ENCODE measurements around the gene CEP89.
A peak's percentile ranks its signal among the peaks of the same experiment; 100 is the strongest.
"Not testable (repeated sequence)": the region's sequence is repeated elsewhere in the genome, so short reads cannot be mapped to it uniquely, and the experiment has no call there.

CEP89 gene

GRCh38 chr19:32976223-32976805, 4.6 kb upstream of the CEP89 start:
- Histone ChIP-seq H3K27ac (no peak overlapping the region), H3K4me3 (no peak overlapping the region)
- TF ChIP-seq, protein P1, sequence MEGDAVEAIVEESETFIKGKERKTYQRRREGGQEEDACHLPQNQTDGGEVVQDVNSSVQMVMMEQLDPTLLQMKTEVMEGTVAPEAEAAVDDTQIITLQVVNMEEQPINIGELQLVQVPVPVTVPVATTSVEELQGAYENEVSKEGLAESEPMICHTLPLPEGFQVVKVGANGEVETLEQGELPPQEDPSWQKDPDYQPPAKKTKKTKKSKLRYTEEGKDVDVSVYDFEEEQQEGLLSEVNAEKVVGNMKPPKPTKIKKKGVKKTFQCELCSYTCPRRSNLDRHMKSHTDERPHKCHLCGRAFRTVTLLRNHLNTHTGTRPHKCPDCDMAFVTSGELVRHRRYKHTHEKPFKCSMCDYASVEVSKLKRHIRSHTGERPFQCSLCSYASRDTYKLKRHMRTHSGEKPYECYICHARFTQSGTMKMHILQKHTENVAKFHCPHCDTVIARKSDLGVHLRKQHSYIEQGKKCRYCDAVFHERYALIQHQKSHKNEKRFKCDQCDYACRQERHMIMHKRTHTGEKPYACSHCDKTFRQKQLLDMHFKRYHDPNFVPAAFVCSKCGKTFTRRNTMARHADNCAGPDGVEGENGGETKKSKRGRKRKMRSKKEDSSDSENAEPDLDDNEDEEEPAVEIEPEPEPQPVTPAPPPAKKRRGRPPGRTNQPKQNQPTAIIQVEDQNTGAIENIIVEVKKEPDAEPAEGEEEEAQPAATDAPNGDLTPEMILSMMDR (IDR thresholded peaks at IDR 0.05): no peak
- no peak for DNase-seq (ENCODE audit: low spot score)

GRCh38 chr19:32971012-32971595, 654 bp downstream of the CEP89 start:
- TF ChIP-seq, protein P1 (IDR thresholded peaks at IDR 0.05): no peak
- Histone ChIP-seq H3K27ac (no peak overlapping the region), H3K4me3 (peak overlapping the region; percentile 91)
- no peak for DNase-seq (ENCODE audit: low spot score)

GRCh38 chr19:32969549-32969948, 2.2 kb downstream of the CEP89 start:
- Histone ChIP-seq H3K27ac (no peak overlapping the region), H3K4me3 (no peak overlapping the region)
- TF ChIP-seq, protein P1 (IDR thresholded peaks at IDR 0.05): no peak
- no peak for DNase-seq (ENCODE audit: low spot score)

DNA sequence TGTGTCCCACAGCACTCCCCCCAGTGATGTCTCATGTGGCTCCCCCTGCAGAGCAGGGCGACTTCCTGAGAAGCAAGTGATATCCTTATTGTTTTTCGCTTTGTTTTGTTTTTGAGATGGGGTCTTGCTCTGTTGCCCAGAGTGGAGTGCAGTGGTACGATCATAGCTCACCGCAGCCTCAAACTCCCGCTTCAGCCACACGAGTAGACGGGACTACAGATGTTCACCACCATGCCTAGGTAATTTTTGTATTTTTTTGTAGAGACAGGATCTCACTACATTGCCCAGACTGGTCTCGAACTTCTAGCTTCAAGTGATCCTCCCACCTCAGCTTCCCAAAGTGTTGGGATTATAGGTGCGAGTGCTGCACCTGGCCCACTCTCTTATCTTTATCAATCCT, 5.0 kb downstream of the CEP89 start:
- TF ChIP-seq, protein P1 (IDR thresholded peaks at IDR 0.05): no peak
- H3K4me3 ChIP-seq: no peak overlapping the region
- DNase-seq (ENCODE audit: low spot score): no peak
- no peak overlapping the region for H3K27ac ChIP-seq

DNA sequence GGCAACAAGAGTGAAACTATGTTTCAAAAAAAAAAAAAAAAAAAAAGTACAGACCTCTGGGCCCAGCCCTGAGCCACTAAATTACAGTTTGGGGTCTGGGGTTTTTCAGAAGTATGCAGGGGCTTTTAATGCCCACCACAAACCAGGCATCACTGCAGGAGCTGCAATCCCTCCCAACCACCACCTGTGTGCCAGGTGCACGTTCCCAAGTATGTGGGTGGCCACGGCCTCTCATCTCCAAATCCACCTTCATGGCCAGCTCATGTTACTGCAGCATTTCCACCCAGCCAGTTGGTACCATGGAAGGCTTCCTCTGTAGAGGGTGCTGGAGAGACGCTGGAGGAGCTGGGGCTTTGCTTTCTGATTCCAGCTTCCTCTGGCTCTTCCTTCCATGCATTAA, 26.5 kb downstream of the CEP89 start:
- TF ChIP-seq, protein P1 (IDR thresholded peaks at IDR 0.05): no peak
- Histone ChIP-seq H3K4me3 (no peak overlapping the region), H3K27ac (no peak overlapping the region)
- DNase-seq (ENCODE audit: low spot score): no peak

GRCh38 chr19:32941273-32941672, 30.5 kb downstream of the CEP89 start:
- DNase-seq (ENCODE audit: low spot score); H3K4me3 ChIP-seq; H3K27ac ChIP-seq: not testable (repeated sequence)

- TF ChIP-seq, protein P1 (IDR thresholded peaks at IDR 0.05): no peak
- no peak overlapping the region for H3K27ac ChIP-seq
- H3K4me3 ChIP-seq: no peak overlapping the region
- no peak for DNase-seq (ENCODE audit: low spot score)
These were observed 35.7 kb downstream of the CEP89 start for GRCh38 chr19:32936065-32936464.

Data from coronary artery (tissue), 2 donors.